HepG2 (cell line): ENCODE measurements around the gene TSNAXIP1. TPM values are rescaled to one million over a fixed set of nuclear protein-coding genes. Genes with fewer than 3 reads are reported as not detected.
A peak's percentile ranks its signal among the peaks of the same experiment; 100 is the strongest.

Experiments
- CAMTA2 ChIP-seq: sonication (generic); formaldehyde crosslinking; IDR thresholded peaks from 2 replicates; pipeline ENCODE4 v1.4.0; 2020; ENCODE audit warnings: mild to moderate bottlenecking, missing genetic modification reagents, borderline replicate concordance
- E2F1 ChIP-seq: sonication (generic); formaldehyde crosslinking; IDR thresholded peaks from 2 replicates; pipeline ENCODE4 v1.5.0; 2020; ENCODE audit warnings: missing genetic modification reagents
- GATAD1 ChIP-seq: IDR thresholded peaks from 2 replicates; pipeline ENCODE4 v1.6.1; 2016; ENCODE audit warnings: missing genetic modification reagents, missing compliant biosample characterization
- MTA3 ChIP-seq: sonication (generic); formaldehyde crosslinking; IDR thresholded peaks from 2 replicates; pipeline ENCODE4 v1.4.0; 2020; ENCODE audit warnings: missing genetic modification reagents
- NFE2 ChIP-seq: sonication (generic); formaldehyde crosslinking; IDR thresholded peaks from 2 replicates; pipeline ENCODE4 v1.4.0; 2020; ENCODE audit warnings: missing genetic modification reagents
- SNAPC5 ChIP-seq: sonication (generic); formaldehyde crosslinking; IDR thresholded peaks from 2 replicates; pipeline ENCODE4 v1.8.1; 2023; ENCODE audit warnings: mild to moderate bottlenecking, missing genetic modification reagents, borderline replicate concordance
- U2AF2 ChIP-seq: fragments of 200-400 bp; formaldehyde crosslinking; IDR thresholded peaks from 2 replicates; pipeline ENCODE4 v1.6.1; 2017; ENCODE audit warnings: low read depth, mild to moderate bottlenecking, low read length
- ZC3H13 ChIP-seq: sonication (generic); formaldehyde crosslinking; IDR thresholded peaks from 2 replicates; pipeline ENCODE4 v1.8.1; 2023; ENCODE audit warnings: mild to moderate bottlenecking, missing genetic modification reagents, moderate library complexity
- ZNF546 ChIP-seq: sonication (generic); formaldehyde crosslinking; conservative IDR thresholded peaks from 2 replicates; pipeline ENCODE4 v1.8.1; 2023; ENCODE audit warnings: mild to moderate bottlenecking, missing genetic modification reagents
- ZNF550 ChIP-seq: sonication (generic); formaldehyde crosslinking; IDR thresholded peaks from 2 replicates; pipeline ENCODE4 v1.4.0; 2020; ENCODE audit warnings: mild to moderate bottlenecking, missing genetic modification reagents, borderline replicate concordance
- ZNF567 ChIP-seq: sonication (generic); formaldehyde crosslinking; IDR thresholded peaks from 2 replicates; pipeline ENCODE4 v1.8.1; 2023; ENCODE audit warnings: mild to moderate bottlenecking, missing genetic modification reagents, borderline replicate concordance
- ZNF570 ChIP-seq: sonication (generic); formaldehyde crosslinking; IDR thresholded peaks from 2 replicates; pipeline ENCODE4 v1.4.0; 2020; ENCODE audit warnings: mild to moderate bottlenecking, missing genetic modification reagents, borderline replicate concordance
- ZNF576 ChIP-seq: sonication (generic); formaldehyde crosslinking; IDR thresholded peaks from 2 replicates; pipeline ENCODE4 v1.4.0; 2020; ENCODE audit warnings: mild to moderate bottlenecking, missing genetic modification reagents
- ZNF615 ChIP-seq: sonication (generic); formaldehyde crosslinking; IDR thresholded peaks from 2 replicates; pipeline ENCODE4 v1.5.0; 2020; ENCODE audit warnings: mild to moderate bottlenecking, missing genetic modification reagents, borderline replicate concordance
- ZNF670 ChIP-seq: sonication (generic); formaldehyde crosslinking; IDR thresholded peaks from 2 replicates; pipeline ENCODE4 v1.8.0; 2022; ENCODE audit warnings: mild to moderate bottlenecking, missing genetic modification reagents, borderline replicate concordance
- ZNF761 ChIP-seq: sonication (generic); formaldehyde crosslinking; conservative IDR thresholded peaks from 2 replicates; pipeline ENCODE4 v1.4.0; 2020; ENCODE audit warnings: mild to moderate bottlenecking, missing genetic modification reagents
- ZNF850 ChIP-seq: sonication (generic); formaldehyde crosslinking; conservative IDR thresholded peaks from 2 replicates; pipeline ENCODE4 v1.9.0; 2021; ENCODE audit warnings: mild to moderate bottlenecking, missing genetic modification reagents
- polyA plus RNA-seq, 8 experiments: library from polyadenylated mRNA; depleted of rRNA in 3 of 8; stranded (reverse) in 7 of 8; unstranded in 1 of 8; fragments of >200 nt; fragmentation: Illumina TruSeq in 4 of 8; extraction: Trizol in 4 of 8; gene quantifications; 2 replicates each; pipeline versions ENCODE4 v1.2.1 to v1.2.3, GENCODE V29; 2011 to 2016; ENCODE audit warnings: low read depth in 4 of 8, missing spikeins in 1 of 8, mixed read lengths in 1 of 8; ENCODE audit not compliant: insufficient read depth in 1 of 8
- total RNA-seq, 5 experiments: library from RNA; depleted of rRNA; stranded (reverse); fragments of >200 nt; fragmentation: Illumina TruSeq; extraction: Trizol; gene quantifications; 2 replicates each; pipeline ENCODE4 v1.2.3, GENCODE V29; 2016; ENCODE audit warnings: low read depth in 1 of 5
- TF ChIP-seq, protein P1 (sequence below): sonication (generic); formaldehyde crosslinking; IDR thresholded peaks from 2 replicates; pipeline ENCODE4 v1.5.0; 2020; ENCODE audit warnings: missing genetic modification reagents
- TF ChIP-seq, protein P2 (sequence below): sonication (generic); formaldehyde crosslinking; conservative IDR thresholded peaks from 2 replicates; pipeline ENCODE4 v1.8.1; 2023; ENCODE audit warnings: missing genetic modification reagents
- TF ChIP-seq, protein P3 (sequence below): IDR thresholded peaks from 2 replicates; pipeline ENCODE4 v1.6.1; 2016; ENCODE audit warnings: missing compliant biosample characterization, missing genetic modification reagents, borderline replicate concordance
- TF ChIP-seq, protein P4 (sequence below): sonication (generic); formaldehyde crosslinking; conservative IDR thresholded peaks from 2 replicates; pipeline ENCODE4 v1.5.0; 2020; ENCODE audit warnings: missing genetic modification reagents

The TSNAXIP1 gene
- total and polyA plus RNA-seq, 2 of the 13 experiments (the other 11 are each of a cell fraction or from before 2014, with no cell fraction given) = 0.37 to 0.86 TPM

DNA sequence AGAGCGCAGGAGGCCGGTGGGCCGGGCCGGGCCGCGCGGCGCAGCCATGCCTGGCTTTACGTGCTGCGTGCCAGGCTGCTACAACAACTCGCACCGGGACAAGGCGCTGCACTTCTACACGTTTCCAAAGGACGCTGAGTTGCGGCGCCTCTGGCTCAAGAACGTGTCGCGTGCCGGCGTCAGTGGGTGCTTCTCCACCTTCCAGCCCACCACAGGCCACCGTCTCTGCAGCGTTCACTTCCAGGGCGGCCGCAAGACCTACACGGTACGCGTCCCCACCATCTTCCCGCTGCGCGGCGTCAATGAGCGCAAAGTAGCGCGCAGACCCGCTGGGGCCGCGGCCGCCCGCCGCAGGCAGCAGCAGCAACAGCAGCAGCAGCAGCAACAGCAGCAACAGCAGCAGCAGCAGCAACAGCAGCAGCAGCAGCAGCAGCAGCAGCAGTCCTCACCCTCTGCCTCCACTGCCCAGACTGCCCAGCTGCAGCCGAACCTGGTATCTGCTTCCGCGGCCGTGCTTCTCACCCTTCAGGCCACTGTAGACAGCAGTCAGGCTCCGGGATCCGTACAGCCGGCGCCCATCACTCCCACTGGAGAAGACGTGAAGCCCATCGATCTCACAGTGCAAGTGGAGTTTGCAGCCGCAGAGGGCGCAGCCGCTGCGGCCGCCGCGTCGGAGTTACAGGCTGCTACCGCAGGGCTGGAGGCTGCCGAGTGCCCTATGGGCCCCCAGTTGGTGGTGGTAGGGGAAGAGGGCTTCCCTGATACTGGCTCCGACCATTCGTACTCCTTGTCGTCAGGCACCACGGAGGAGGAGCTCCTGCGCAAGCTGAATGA is 36.0 kb downstream of the TSNAXIP1 start (continued):
- TF ChIP-seq, protein P1, sequence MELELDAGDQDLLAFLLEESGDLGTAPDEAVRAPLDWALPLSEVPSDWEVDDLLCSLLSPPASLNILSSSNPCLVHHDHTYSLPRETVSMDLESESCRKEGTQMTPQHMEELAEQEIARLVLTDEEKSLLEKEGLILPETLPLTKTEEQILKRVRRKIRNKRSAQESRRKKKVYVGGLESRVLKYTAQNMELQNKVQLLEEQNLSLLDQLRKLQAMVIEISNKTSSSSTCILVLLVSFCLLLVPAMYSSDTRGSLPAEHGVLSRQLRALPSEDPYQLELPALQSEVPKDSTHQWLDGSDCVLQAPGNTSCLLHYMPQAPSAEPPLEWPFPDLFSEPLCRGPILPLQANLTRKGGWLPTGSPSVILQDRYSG (CRISPR knock-in tag) = no peak
- TF ChIP-seq, protein P2, sequence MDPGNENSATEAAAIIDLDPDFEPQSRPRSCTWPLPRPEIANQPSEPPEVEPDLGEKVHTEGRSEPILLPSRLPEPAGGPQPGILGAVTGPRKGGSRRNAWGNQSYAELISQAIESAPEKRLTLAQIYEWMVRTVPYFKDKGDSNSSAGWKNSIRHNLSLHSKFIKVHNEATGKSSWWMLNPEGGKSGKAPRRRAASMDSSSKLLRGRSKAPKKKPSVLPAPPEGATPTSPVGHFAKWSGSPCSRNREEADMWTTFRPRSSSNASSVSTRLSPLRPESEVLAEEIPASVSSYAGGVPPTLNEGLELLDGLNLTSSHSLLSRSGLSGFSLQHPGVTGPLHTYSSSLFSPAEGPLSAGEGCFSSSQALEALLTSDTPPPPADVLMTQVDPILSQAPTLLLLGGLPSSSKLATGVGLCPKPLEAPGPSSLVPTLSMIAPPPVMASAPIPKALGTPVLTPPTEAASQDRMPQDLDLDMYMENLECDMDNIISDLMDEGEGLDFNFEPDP (CRISPR knock-in tag) = 0 out of 2 replicates have a peak, but pooled peaks have one; percentile 75
- TF ChIP-seq ZNF761 (peak; percentile 68; the same call in 1 of the 2 replicates), ZNF550 (CRISPR knock-in tag) (no peak), ZNF567 (peak; percentile 98), CAMTA2 (CRISPR knock-in tag) (peak; percentile 41; the same call in 1 of the 2 replicates), NFE2 (CRISPR knock-in tag) (no peak), ZC3H13 (peak; percentile 80), ZNF850 (no peak), MTA3 (CRISPR knock-in tag) (no peak), ZNF615 (CRISPR knock-in tag) (no peak), SNAPC5 (CRISPR knock-in tag) (0 out of 2 replicates have a peak, but pooled peaks have one; percentile 3), ZNF546 (0 out of 2 replicates have a peak, but pooled peaks have one; percentile 1), ZNF576 (CRISPR knock-in tag) (no peak), ZNF670 (0 out of 2 replicates have a peak, but pooled peaks have one; percentile 30), ZNF570 (CRISPR knock-in tag) (no peak), U2AF2 (no peak), GATAD1 (CRISPR knock-in tag) (no peak; the same call in 1 of the 2 replicates), E2F1 (0 out of 2 replicates have a peak, but pooled peaks have one; percentile 5)
- TF ChIP-seq, protein P3, sequence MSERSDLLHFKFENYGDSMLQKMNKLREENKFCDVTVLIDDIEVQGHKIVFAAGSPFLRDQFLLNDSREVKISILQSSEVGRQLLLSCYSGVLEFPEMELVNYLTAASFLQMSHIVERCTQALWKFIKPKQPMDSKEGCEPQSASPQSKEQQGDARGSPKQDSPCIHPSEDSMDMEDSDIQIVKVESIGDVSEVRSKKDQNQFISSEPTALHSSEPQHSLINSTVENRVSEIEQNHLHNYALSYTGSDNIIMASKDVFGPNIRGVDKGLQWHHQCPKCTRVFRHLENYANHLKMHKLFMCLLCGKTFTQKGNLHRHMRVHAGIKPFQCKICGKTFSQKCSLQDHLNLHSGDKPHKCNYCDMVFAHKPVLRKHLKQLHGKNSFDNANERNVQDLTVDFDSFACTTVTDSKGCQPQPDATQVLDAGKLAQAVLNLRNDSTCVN (CRISPR knock-in tag) = peak; percentile 28
- TF ChIP-seq, protein P4, sequence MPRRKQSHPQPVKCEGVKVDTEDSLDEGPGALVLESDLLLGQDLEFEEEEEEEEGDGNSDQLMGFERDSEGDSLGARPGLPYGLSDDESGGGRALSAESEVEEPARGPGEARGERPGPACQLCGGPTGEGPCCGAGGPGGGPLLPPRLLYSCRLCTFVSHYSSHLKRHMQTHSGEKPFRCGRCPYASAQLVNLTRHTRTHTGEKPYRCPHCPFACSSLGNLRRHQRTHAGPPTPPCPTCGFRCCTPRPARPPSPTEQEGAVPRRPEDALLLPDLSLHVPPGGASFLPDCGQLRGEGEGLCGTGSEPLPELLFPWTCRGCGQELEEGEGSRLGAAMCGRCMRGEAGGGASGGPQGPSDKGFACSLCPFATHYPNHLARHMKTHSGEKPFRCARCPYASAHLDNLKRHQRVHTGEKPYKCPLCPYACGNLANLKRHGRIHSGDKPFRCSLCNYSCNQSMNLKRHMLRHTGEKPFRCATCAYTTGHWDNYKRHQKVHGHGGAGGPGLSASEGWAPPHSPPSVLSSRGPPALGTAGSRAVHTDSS (CRISPR knock-in tag) = peak; percentile 70; the same call in 1 of the 2 replicates
